Esophagus squamous epithelium (tissue), 4 donors: ENCODE results near the gene PDLIM5.

Source experiments
- CTCF ChIP-seq, 6 experiments: fragments of 450-650 bp in 4 of 6; fragments of 200-600 bp in 2 of 6; sonication (generic) in 2 of 6; IDR thresholded peaks; one replicate each; pipeline ENCODE4 v1.5.1; 2016 to 2019; ENCODE audit warnings: antibody characterized with exemption in 6 of 6, mild to moderate bottlenecking in 4 of 6, moderate library complexity in 4 of 6
- POLR2A ChIP-seq, 4 donors: fragments of 450-650 bp; IDR thresholded peaks; one replicate each; pipeline ENCODE4 v1.6.1; 2017; ENCODE audit warnings: antibody characterized with exemption in 4 of 4, mild to moderate bottlenecking in 4 of 4, moderate library complexity in 3 of 4

- TF ChIP-seq CTCF (IDR thresholded peaks at IDR 0.05): no peak
- TF ChIP-seq POLR2A (IDR thresholded peaks at IDR 0.05): no peak
Observed at GRCh38 chr4:94550352-94550751, 98.6 kb downstream of the PDLIM5 start.
